GM23338 (cell line): ENCODE data around the gene LRRC63.

ENCODE experiments used
- CTCF ChIP-seq, 2 experiments: fragments of 200-600 bp in 1 of 2; sonication (generic) in 1 of 2; conservative IDR thresholded peaks; 2 replicates each; pipeline versions ENCODE4 v1.5.1 to v1.6.1; 2016 to 2017; ENCODE audit warnings: antibody characterized with exemption in 2 of 2, low read depth in 2 of 2, mild to moderate bottlenecking in 2 of 2, moderate library complexity in 1 of 2
- ETS1 ChIP-seq: IDR thresholded peaks from 2 replicates; pipeline ENCODE4 v1.6.1; 2016; ENCODE audit warnings: antibody characterized with exemption
- EZH2 ChIP-seq: fragments of 200-600 bp; sonication (generic); IDR thresholded peaks from one replicate; pipeline ENCODE4 v1.8.0; 2017; ENCODE audit warnings: antibody characterized with exemption, mild to moderate bottlenecking, low read depth; ENCODE audit not compliant: unreplicated experiment
- EZH2phosphoT487 ChIP-seq: fragments of 200-600 bp; sonication (generic); IDR thresholded peaks from one replicate; pipeline ENCODE4 v1.8.1; 2018; ENCODE audit warnings: antibody characterized with exemption; ENCODE audit not compliant: unreplicated experiment
- JUNB ChIP-seq: IDR thresholded peaks from one replicate; pipeline ENCODE4 v1.6.1; 2016; ENCODE audit warnings: antibody characterized with exemption; ENCODE audit not compliant: unreplicated experiment
- POLR2AphosphoS5 ChIP-seq: IDR thresholded peaks from 2 replicates; pipeline ENCODE4 v1.6.1; 2016; ENCODE audit warnings: antibody characterized with exemption, low read depth
- REST ChIP-seq: IDR thresholded peaks from one replicate; pipeline ENCODE4 v1.6.1; 2018; ENCODE audit warnings: antibody characterized with exemption; ENCODE audit not compliant: unreplicated experiment
- STAT1 ChIP-seq: IDR thresholded peaks from one replicate; pipeline ENCODE4 v1.6.1; 2016; ENCODE audit warnings: antibody characterized with exemption; ENCODE audit not compliant: unreplicated experiment

GRCh38 chr13:46211116-46211482, 629 bp upstream of the LRRC63 start:
- no peak for TF ChIP-seq CTCF (conservative IDR thresholded peaks at IDR 0.05; ENCODE audit: low read depth in 2 of 2)
- TF ChIP-seq REST = no peak
- TF ChIP-seq POLR2AphosphoS5 = no peak
- no peak for TF ChIP-seq EZH2
- no peak for TF ChIP-seq JUNB
- no peak for TF ChIP-seq EZH2phosphoT487
- no peak for TF ChIP-seq ETS1
- no peak for TF ChIP-seq STAT1
